ENCODE measurements around the gene UBE3B.

GRCh38 chr12:109501299-109501698 lies 23.9 kb downstream of the UBE3B start:
- TF ChIP-seq CTCF (IDR thresholded peaks at IDR 0.05) = no peak
- TF ChIP-seq POLR2A (IDR thresholded peaks at IDR 0.05) = no peak
- TF ChIP-seq EP300 (IDR thresholded peaks at IDR 0.05) = no peak
